Mesendoderm (in vitro differentiated cells): ENCODE results near the gene PLPPR3.
A peak's percentile ranks its signal among the peaks of the same experiment; 100 is the strongest.

Source experiments
- DNase-seq: peaks from one replicate; pipeline ENCODE4 v3.0.0; 2013
- H2AK5ac ChIP-seq: 2 replicates; pipeline ENCODE4 v1.6.1; 2013; ENCODE audit warnings: low read length, inconsistent platforms
- H2BK120ac ChIP-seq: 2 replicates; pipeline ENCODE4 v1.6.1; 2013; ENCODE audit warnings: low read depth, mild to moderate bottlenecking, low read length, moderate library complexity, mixed read lengths
- H2BK15ac ChIP-seq: replicated peaks from 2 replicates; pipeline ENCODE4 v1.6.1; 2013; ENCODE audit warnings: low read depth, mild to moderate bottlenecking, moderate library complexity
- H2BK5ac ChIP-seq: 2 replicates; pipeline ENCODE4 v1.6.1; 2013; ENCODE audit warnings: low read length, inconsistent platforms
- H3K18ac ChIP-seq: 2 replicates; pipeline ENCODE4 v1.6.1; 2013; ENCODE audit warnings: mild to moderate bottlenecking, low read length, mixed read lengths
- H3K23ac ChIP-seq: one replicate; pipeline ENCODE4 v1.6.1; 2013; ENCODE audit warnings: low read length
- H3K27ac ChIP-seq: 2 replicates; pipeline ENCODE4 v1.5.1; 2013; ENCODE audit warnings: low read depth, mild to moderate bottlenecking, inconsistent platforms, low read length, moderate library complexity
- H3K27me3 ChIP-seq: 2 replicates; pipeline ENCODE4 v1.6.1; 2013; ENCODE audit warnings: low read length, control low read depth, mild to moderate bottlenecking, inconsistent platforms; ENCODE audit not compliant: insufficient read depth, poor library complexity
- H3K36me3 ChIP-seq: 2 replicates; pipeline ENCODE4 v1.6.1; 2013; ENCODE audit warnings: low read length, inconsistent platforms; ENCODE audit not compliant: control insufficient read depth, insufficient read depth
- H3K4ac ChIP-seq: one replicate; pipeline ENCODE4 v1.6.1; 2013; ENCODE audit warnings: low read depth, mild to moderate bottlenecking, low read length, moderate library complexity
- H3K4me1 ChIP-seq: 2 replicates; pipeline ENCODE4 v1.6.1; 2013; ENCODE audit warnings: low read depth, low read length, inconsistent platforms; ENCODE audit not compliant: control insufficient read depth
- H3K4me2 ChIP-seq: 2 replicates; pipeline ENCODE4 v1.6.1; 2013; ENCODE audit warnings: low read length
- H3K4me3 ChIP-seq: 2 replicates; pipeline ENCODE4 v1.5.1; 2013; ENCODE audit warnings: mild to moderate bottlenecking, low read length
- H3K56ac ChIP-seq: one replicate; pipeline ENCODE4 v1.6.1; 2013; ENCODE audit warnings: low read length
- H3K79me1 ChIP-seq: 2 replicates; pipeline ENCODE4 v1.6.1; 2013; ENCODE audit warnings: low read length, inconsistent platforms
- H3K79me2 ChIP-seq: 2 replicates; pipeline ENCODE4 v1.6.1; 2013; ENCODE audit warnings: mild to moderate bottlenecking, low read length; ENCODE audit not compliant: control insufficient read depth, insufficient read depth
- H3K9ac ChIP-seq: 2 replicates; pipeline ENCODE4 v1.6.1; 2013; ENCODE audit warnings: low read length, inconsistent platforms
- H4K5ac ChIP-seq: one replicate; pipeline ENCODE4 v1.6.1; 2013; ENCODE audit warnings: low read length
- H4K8ac ChIP-seq: one replicate; pipeline ENCODE4 v1.6.1; 2013; ENCODE audit warnings: low read depth, mild to moderate bottlenecking, control low read depth, low read length, moderate library complexity
- WGBS: extraction: QIAGEN DNeasy Blood & Tissue Kit; methylation state at CpG from one replicate; pipeline ENCODE4 v1.1.7; 2013; ENCODE audit warnings: low lambda C conversion rate, missing lambda C conversion rate; ENCODE audit not compliant: insufficient coverage; ENCODE audit errors: extremely low coverage; 5-methylcytosine and 5-hydroxymethylcytosine counted together

PLPPR3 gene

GRCh38 chr19:861756-862580, 40.2 kb upstream of the PLPPR3 start:
- no peak overlapping the region for H3K4ac ChIP-seq
- H3K56ac ChIP-seq = peak overlapping the region; percentile 5
- peak; percentile 89 for DNase-seq
- no peak overlapping the region for H2AK5ac ChIP-seq
- no peak overlapping the region for H3K4me2 ChIP-seq
- no peak overlapping the region for H3K23ac ChIP-seq
- H4K5ac ChIP-seq = no peak overlapping the region
- no peak overlapping the region for H3K18ac ChIP-seq
- no peak overlapping the region for H2BK5ac ChIP-seq
- no peaks in the 10 kb centered on the region for H3K4me1 ChIP-seq
- no peak overlapping the region for H3K9ac ChIP-seq
- peaks cover 6% of the 10 kb centered on the region for H3K27me3 ChIP-seq
- H3K79me1 ChIP-seq = no peaks in the 10 kb centered on the region
- no peak overlapping the region for H3K27ac ChIP-seq
- whole genome bisulfite sequencing = no CpG with 5 or more reads among the region's 60 CpGs
- H3K79me2 ChIP-seq = no peaks in the 10 kb centered on the region
- H3K36me3 ChIP-seq = no peaks in the 10 kb centered on the region
- H2BK120ac ChIP-seq = no peak overlapping the region
- no peak overlapping the region for H3K4me3 ChIP-seq
- H2BK15ac ChIP-seq = no peak overlapping the region
- no peak overlapping the region for H4K8ac ChIP-seq

- Histone ChIP-seq H3K27ac (no peak overlapping the region), H3K4me3 (no peak overlapping the region)
- no CpG with 5 or more reads among the region's 35 CpGs for WGBS
These were observed 39.5 kb upstream of the PLPPR3 start for GRCh38 chr19:861141-861755.

GRCh38 chr19:858868-859843, 37.4 kb upstream of the PLPPR3 start, which contains the start of gene CFD:
Gene CFD, plus strand, starts transcription at chr19:859664. Its CDS starts 26 bp downstream, at chr19:859690.
- Histone ChIP-seq H3K27ac (no peak within 1 kb of the TSS), H3K23ac (no peak within 1 kb of the TSS), H4K5ac (no peak within 1 kb of the TSS), H3K36me3 (no peaks in the 10 kb centered on the region), H3K4me3 (no peak within 1 kb of the TSS), H2BK15ac (no peak within 1 kb of the TSS), H2AK5ac (no peak within 1 kb of the TSS), H3K56ac (no peak within 1 kb of the TSS), H3K27me3 (peaks cover 6% of the 10 kb centered on the region), H2BK120ac (no peak within 1 kb of the TSS), H3K4ac (no peak within 1 kb of the TSS), H3K4me1 (no peaks in the 10 kb centered on the region), H3K18ac (no peak within 1 kb of the TSS), H3K4me2 (no peak within 1 kb of the TSS), H4K8ac (no peak within 1 kb of the TSS), H2BK5ac (no peak within 1 kb of the TSS), H3K9ac (no peak within 1 kb of the TSS), H3K79me2 (no peaks in the 10 kb centered on the region), H3K79me1 (no peaks in the 10 kb centered on the region)
- no peak for DNase-seq
- no CpG with 5 or more reads among the region's 24 CpGs for WGBS

More at GRCh38 chr19:861141-861755, 39.5 kb upstream of the PLPPR3 start:
- no peak for DNase-seq
- Histone ChIP-seq H3K4ac (no peak overlapping the region), H2AK5ac (no peak overlapping the region), H2BK5ac (no peak overlapping the region), H3K79me1 (no peaks in the 10 kb centered on the region), H2BK15ac (no peak overlapping the region), H4K5ac (no peak overlapping the region), H3K79me2 (no peaks in the 10 kb centered on the region), H2BK120ac (no peak overlapping the region), H3K4me2 (no peak overlapping the region), H3K4me1 (no peaks in the 10 kb centered on the region), H3K9ac (no peak overlapping the region), H3K18ac (no peak overlapping the region), H3K23ac (no peak overlapping the region), H3K56ac (peak overlapping the region; percentile 5), H3K27me3 (peaks cover 6% of the 10 kb centered on the region), H3K36me3 (no peaks in the 10 kb centered on the region), H4K8ac (no peak overlapping the region)

- Histone ChIP-seq H3K4ac (no peak overlapping the region), H2AK5ac (no peak overlapping the region), H3K79me2 (no peaks in the 10 kb centered on the region), H4K8ac (no peak overlapping the region), H3K4me1 (no peaks in the 10 kb centered on the region), H3K27ac (no peak overlapping the region), H3K4me3 (no peak overlapping the region), H3K18ac (no peak overlapping the region), H3K23ac (no peak overlapping the region), H2BK5ac (no peak overlapping the region), H3K79me1 (no peaks in the 10 kb centered on the region), H2BK120ac (no peak overlapping the region), H3K4me2 (no peak overlapping the region), H3K56ac (no peak overlapping the region), H4K5ac (no peak overlapping the region), H2BK15ac (no peak overlapping the region), H3K27me3 (peaks cover 6% of the 10 kb centered on the region), H3K36me3 (no peaks in the 10 kb centered on the region), H3K9ac (no peak overlapping the region)
- WGBS = no CpG with 5 or more reads among the region's 9 CpGs
- DNase-seq = no peak
These were observed 36.5 kb upstream of the PLPPR3 start for GRCh38 chr19:858284-858683.

- Histone ChIP-seq H3K4ac (no peak overlapping the region), H2BK120ac (no peak overlapping the region), H3K4me3 (no peak overlapping the region), H3K23ac (no peak overlapping the region), H4K8ac (no peak overlapping the region), H3K36me3 (no peaks in the 10 kb centered on the region), H3K4me2 (no peak overlapping the region), H3K4me1 (no peaks in the 10 kb centered on the region), H4K5ac (no peak overlapping the region), H3K9ac (no peak overlapping the region), H3K79me2 (no peaks in the 10 kb centered on the region), H2BK15ac (no peak overlapping the region), H3K27me3 (peaks cover 6% of the 10 kb centered on the region), H3K79me1 (no peaks in the 10 kb centered on the region), H2BK5ac (no peak overlapping the region), H3K56ac (no peak overlapping the region), H2AK5ac (no peak overlapping the region), H3K18ac (no peak overlapping the region), H3K27ac (no peak overlapping the region)
- WGBS = no CpG with 5 or more reads among the region's 40 CpGs
- DNase-seq = no peak
These were observed 33.9 kb upstream of the PLPPR3 start for GRCh38 chr19:855566-856120.
